HG02840 (cell line): ENCODE data around the gene FMN1.

Experiments
- ATAC-seq: cut with Tn5 transposase; IDR thresholded peaks from one replicate; pipeline ENCODE4 v1.9.1; 2021; ENCODE audit warnings: mild to moderate bottlenecking, moderate library complexity, moderate number of reproducible peaks; ENCODE audit not compliant: unreplicated experiment, low FRiP score

FMN1 gene

GRCh38 chr15:32803631-32804030 lies 390.9 kb downstream of the FMN1 start:
- ATAC-seq = no peak

GRCh38 chr15:32802286-32802936 lies 392.1 kb downstream of the FMN1 start:
- ATAC-seq = no peak

GRCh38 chr15:32799936-32800535 lies 394.5 kb downstream of the FMN1 start:
- ATAC-seq = no peak

GRCh38 chr15:32796856-32797255 lies 397.7 kb downstream of the FMN1 start:
- no peak for ATAC-seq

GRCh38 chr15:32794973-32795372 lies 399.5 kb downstream of the FMN1 start:
- no peak for ATAC-seq

- no peak for ATAC-seq
Measured at GRCh38 chr15:32792436-32792835, 402.1 kb downstream of the FMN1 start.

- ATAC-seq = no peak
Measured at GRCh38 chr15:32790352-32790999, 404.0 kb downstream of the FMN1 start.

GRCh38 chr15:32787949-32788348 lies 406.6 kb downstream of the FMN1 start:
- ATAC-seq = no peak

GRCh38 chr15:32786906-32787305 lies 407.6 kb downstream of the FMN1 start:
- no peak for ATAC-seq

GRCh38 chr15:32784581-32784980 lies 409.9 kb downstream of the FMN1 start:
- no peak for ATAC-seq

GRCh38 chr15:32781781-32782180 lies 412.7 kb downstream of the FMN1 start:
- no peak for ATAC-seq

- no peak for ATAC-seq
Measured at GRCh38 chr15:32778391-32779176, 415.9 kb downstream of the FMN1 start.

- ATAC-seq = no peak
Measured at GRCh38 chr15:32775103-32775502, 419.4 kb downstream of the FMN1 start.

GRCh38 chr15:32774022-32774421 lies 420.5 kb downstream of the FMN1 start:
- no peak for ATAC-seq

- ATAC-seq = no peak
Measured at GRCh38 chr15:32767236-32767635, 427.3 kb downstream of the FMN1 start.

- no peak for ATAC-seq
Measured at GRCh38 chr15:32766101-32766500, 428.4 kb downstream of the FMN1 start.

- no peak for ATAC-seq
Measured at GRCh38 chr15:32765236-32765635, 429.3 kb downstream of the FMN1 start.

GRCh38 chr15:32763295-32763694 lies 431.2 kb downstream of the FMN1 start:
- ATAC-seq = no peak

- ATAC-seq = no peak
Measured at GRCh38 chr15:32757426-32757825, 437.1 kb downstream of the FMN1 start.

- ATAC-seq = no peak
Measured at GRCh38 chr15:32750979-32751378, 443.5 kb downstream of the FMN1 start.

GRCh38 chr15:32747921-32748342 lies 446.6 kb downstream of the FMN1 start:
- no peak for ATAC-seq
